ENCODE data around the gene C1S. TPM values are rescaled to one million over a fixed set of nuclear protein-coding genes. Genes with fewer than 3 reads are reported as not detected.
"Not testable (repeated sequence)": the region's sequence is repeated elsewhere in the genome, so short reads cannot be mapped to it uniquely, and the experiment has no call there.

C1S gene
- total RNA-seq, 2 experiments from 2014 or later, result 1.7 TPM

DNA sequence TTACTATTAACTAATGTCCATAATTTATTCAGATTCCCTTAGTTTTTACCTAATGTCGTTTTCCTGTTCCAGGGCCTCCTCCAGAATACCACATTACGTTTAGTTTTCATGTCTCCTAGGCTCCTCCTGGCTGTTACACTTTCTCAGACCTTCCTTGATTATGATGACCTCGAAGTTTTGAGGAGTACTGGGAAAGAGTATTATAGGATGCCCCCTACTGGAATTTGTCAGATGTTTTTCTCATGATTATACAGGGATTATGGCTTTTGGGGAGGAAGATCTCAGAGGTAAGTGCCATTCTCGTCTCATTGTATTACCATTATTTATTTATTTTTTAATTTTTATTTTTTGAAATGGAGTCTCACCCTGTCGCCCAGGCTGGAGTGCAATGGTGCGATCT lies 17.7 kb upstream of the C1S start:
- H3K4me3 Mint-ChIP-seq, result no peak overlapping the region
- ChIA-PET POLR2A (interaction anchor here (1.1 kb wide), 1 partner anchor 19 kb away, joined by 3 read pairs; no protein-coding TSS in a partner anchor), CTCF (interaction anchor here (1.1 to 1.8 kb wide), 5 partner anchors 9 to 98 kb away, joined by 3 to 7 read pairs (median 5); partner anchors contain the start of gene LPCAT3)
- TF ChIP-seq, protein P1, sequence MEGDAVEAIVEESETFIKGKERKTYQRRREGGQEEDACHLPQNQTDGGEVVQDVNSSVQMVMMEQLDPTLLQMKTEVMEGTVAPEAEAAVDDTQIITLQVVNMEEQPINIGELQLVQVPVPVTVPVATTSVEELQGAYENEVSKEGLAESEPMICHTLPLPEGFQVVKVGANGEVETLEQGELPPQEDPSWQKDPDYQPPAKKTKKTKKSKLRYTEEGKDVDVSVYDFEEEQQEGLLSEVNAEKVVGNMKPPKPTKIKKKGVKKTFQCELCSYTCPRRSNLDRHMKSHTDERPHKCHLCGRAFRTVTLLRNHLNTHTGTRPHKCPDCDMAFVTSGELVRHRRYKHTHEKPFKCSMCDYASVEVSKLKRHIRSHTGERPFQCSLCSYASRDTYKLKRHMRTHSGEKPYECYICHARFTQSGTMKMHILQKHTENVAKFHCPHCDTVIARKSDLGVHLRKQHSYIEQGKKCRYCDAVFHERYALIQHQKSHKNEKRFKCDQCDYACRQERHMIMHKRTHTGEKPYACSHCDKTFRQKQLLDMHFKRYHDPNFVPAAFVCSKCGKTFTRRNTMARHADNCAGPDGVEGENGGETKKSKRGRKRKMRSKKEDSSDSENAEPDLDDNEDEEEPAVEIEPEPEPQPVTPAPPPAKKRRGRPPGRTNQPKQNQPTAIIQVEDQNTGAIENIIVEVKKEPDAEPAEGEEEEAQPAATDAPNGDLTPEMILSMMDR (IDR thresholded peaks at IDR 0.05), result peak; percentile 48
- DNase-seq, result no peak
- no peaks in the 10 kb centered on the region for H3K27me3 Mint-ChIP-seq
- no peak for ATAC-seq
- no peak overlapping the region for H3K27ac Mint-ChIP-seq
- no peaks in the 10 kb centered on the region for H3K36me3 Mint-ChIP-seq (ENCODE audit: low read depth)
- H3K4me1 Mint-ChIP-seq (ENCODE audit: low read depth), result peaks cover 6% of the 10 kb centered on the region
- intact Hi-C loops (cut with micrococcal nuclease), result no loop called here
- H3K9me3 Mint-ChIP-seq, result no peaks in the 10 kb centered on the region

DNA sequence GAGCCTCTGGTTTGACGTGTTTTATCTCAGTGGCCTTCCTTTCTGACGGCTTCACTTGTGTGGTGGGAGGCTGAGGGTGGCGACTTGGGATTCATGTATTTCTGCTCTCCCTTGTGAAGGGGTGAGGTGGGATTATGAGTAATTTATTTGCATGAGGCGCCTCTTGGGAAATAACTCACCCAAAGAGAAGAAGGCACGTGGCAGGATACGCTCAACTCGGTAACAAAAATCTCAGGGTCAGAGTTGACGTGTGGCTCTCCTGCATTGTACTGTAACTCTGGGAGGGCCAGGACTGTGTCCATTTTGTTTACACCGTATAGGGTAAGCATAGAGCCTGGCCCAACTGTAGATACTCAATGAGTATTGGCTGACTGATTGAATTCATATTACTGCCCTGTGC lies 14.6 kb upstream of the C1S start:
- no peaks in the 10 kb centered on the region for H3K36me3 Mint-ChIP-seq (ENCODE audit: low read depth)
- no peaks in the 10 kb centered on the region for H3K27me3 Mint-ChIP-seq
- no peak for ATAC-seq
- TF ChIP-seq, protein P1 (IDR thresholded peaks at IDR 0.05), result no peak
- POLR2A ChIA-PET, result no interaction called here
- H3K9me3 Mint-ChIP-seq, result no peaks in the 10 kb centered on the region
- intact Hi-C loops (cut with micrococcal nuclease), result no loop called here
- no peak overlapping the region for H3K27ac Mint-ChIP-seq
- DNase-seq, result no peak
- no peak overlapping the region for H3K4me3 Mint-ChIP-seq
- CTCF ChIA-PET, result no interaction called here
- H3K4me1 Mint-ChIP-seq (ENCODE audit: low read depth), result peaks cover 6% of the 10 kb centered on the region

DNA sequence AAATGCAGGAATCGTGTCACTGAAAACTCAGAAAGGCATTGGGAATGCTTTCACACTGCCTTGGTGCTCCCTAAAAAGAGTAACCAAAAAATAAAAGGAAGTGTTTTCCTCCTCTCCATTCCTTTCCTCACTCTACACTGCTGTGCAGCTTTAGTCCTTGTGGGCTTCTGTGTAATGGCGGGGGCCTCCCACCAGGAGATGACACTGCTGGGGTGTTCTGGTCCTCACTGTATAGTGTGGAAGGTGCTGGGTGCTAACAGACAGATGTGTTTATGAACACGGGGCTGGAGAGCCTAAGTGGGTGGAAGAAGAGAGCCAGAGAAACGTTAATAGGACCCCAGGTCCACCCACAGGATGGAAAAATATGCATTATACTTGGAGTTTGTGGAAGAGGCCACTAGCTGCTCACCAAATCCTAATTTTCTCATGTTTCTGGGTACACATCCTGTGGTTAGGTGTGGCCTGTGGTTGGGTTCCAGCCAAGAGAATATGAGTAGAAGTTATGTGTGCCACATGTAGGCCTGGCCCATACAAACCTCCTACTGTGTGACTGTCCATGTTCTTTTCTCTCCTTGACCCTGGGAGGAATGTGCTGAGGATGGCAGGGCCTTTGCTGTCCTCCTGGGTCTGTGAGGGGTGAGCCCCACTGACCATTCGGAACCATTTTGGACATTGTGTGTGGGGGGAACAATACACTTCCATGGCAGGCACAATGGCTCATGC lies 14.0 kb upstream of the C1S start:
- DNase-seq, result no peak

DNA sequence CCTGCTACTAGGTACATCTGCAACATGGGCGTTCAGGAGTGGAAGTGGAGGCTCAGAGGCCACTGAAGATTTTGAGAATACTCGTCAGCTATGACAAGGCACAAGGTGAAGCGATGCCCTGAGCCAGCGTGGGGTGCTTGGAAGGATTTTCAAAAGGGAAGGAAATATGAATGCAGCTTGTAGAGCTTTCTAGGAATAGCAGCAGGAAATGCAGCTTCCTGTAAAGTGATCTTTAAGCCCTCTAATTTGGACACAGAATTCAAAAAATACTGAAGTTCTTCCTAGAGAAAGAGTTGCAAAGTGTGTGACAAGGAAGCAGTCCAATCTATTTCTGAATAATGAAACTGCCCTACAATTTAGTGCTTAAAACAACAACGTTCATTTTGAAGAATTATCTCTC lies 13.2 kb upstream of the C1S start:
- Mint-ChIP-seq H3K4me1 (ENCODE audit: low read depth) (peaks cover 6% of the 10 kb centered on the region), H3K9me3 (no peaks in the 10 kb centered on the region), H3K27ac (no peak overlapping the region), H3K4me3 (no peak overlapping the region), H3K27me3 (peaks cover 3% of the 10 kb centered on the region), H3K36me3 (ENCODE audit: low read depth) (no peaks in the 10 kb centered on the region)
- TF ChIP-seq, protein P1 (IDR thresholded peaks at IDR 0.05), result no peak
- intact Hi-C loops (cut with micrococcal nuclease), result no loop called here
- DNase-seq (no peak), ATAC-seq (no peak)
- POLR2A ChIA-PET, result no interaction called here
- CTCF ChIA-PET, result no interaction called here

More for the DNA sequence above, 14.0 kb upstream of the C1S start:
- CTCF ChIA-PET, result no interaction called here
- no peak for ATAC-seq
- TF ChIP-seq, protein P1 (IDR thresholded peaks at IDR 0.05), result no peak
- Mint-ChIP-seq H3K4me1 (ENCODE audit: low read depth) (peaks cover 6% of the 10 kb centered on the region), H3K4me3 (no peak overlapping the region), H3K9me3 (no peaks in the 10 kb centered on the region), H3K36me3 (ENCODE audit: low read depth) (no peaks in the 10 kb centered on the region), H3K27ac (no peak overlapping the region), H3K27me3 (peaks cover 3% of the 10 kb centered on the region)
- POLR2A ChIA-PET, result no interaction called here
- intact Hi-C loops (cut with micrococcal nuclease), result no loop called here

DNA sequence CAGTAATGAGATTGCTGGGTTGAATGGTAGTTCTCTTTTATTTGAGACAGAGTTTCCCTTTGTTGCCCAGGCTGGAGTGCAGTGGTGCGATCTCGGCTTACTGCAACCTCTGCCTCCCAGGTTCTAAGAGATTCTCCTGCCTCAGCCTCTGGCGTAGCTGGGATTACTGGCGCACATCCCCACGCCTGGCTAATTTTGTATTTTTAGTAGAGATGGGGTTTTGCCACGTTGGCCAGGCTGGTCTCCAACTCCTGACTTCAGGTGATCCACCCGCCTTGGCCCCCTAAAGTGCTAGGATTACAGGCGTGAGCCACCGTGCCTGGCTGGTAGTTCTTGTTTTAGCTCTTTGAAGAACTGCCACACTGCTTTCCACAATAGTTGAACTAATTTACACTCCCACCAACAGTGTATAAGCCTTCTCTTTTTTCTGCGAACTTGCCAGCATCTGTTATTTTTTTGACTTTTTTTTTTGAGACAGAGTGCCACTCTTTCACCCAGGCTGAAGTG lies 11.0 kb upstream of the C1S start:
- H3K27me3 Mint-ChIP-seq, result not testable (repeated sequence)

DNA sequence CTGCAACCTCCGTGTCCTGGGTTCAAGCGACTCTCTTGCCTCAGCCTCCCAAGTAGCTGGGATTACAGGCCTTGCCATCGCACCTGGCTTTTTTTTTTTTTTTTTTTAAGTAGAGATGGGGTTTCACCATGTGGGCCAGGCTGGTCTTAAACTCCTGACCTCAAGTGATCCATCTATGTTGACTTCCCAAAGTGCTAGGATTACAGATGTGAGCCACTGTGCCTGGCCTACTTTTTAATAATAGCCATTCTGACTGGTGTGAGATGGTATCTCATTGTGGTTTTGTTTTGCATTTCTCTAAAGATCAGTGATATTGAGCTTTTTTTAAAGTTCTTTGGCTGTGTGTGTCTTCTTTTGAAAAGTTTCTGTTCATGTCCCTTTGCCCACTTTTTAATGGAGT lies 10.5 kb upstream of the C1S start:
- H3K4me1 Mint-ChIP-seq (ENCODE audit: low read depth); H3K27ac Mint-ChIP-seq; H3K9me3 Mint-ChIP-seq; intact Hi-C loops (cut with micrococcal nuclease); H3K27me3 Mint-ChIP-seq; H3K36me3 Mint-ChIP-seq (ENCODE audit: low read depth); H3K4me3 Mint-ChIP-seq; POLR2A ChIA-PET; DNase-seq; ATAC-seq: not testable (repeated sequence)
- CTCF ChIA-PET, result interaction anchor here (1.2 to 3.9 kb wide), 3 partner anchors 9 to 62 kb away, joined by 3 to 15 read pairs (median 3); no protein-coding TSS in a partner anchor

More for the DNA sequence above, 11.0 kb upstream of the C1S start:
- H3K9me3 Mint-ChIP-seq; DNase-seq; H3K27ac Mint-ChIP-seq; ATAC-seq; H3K4me3 Mint-ChIP-seq; H3K4me1 Mint-ChIP-seq (ENCODE audit: low read depth); H3K36me3 Mint-ChIP-seq (ENCODE audit: low read depth); intact Hi-C loops (cut with micrococcal nuclease): not testable (repeated sequence)
- ChIA-PET CTCF (interaction anchor here (1.2 to 3.9 kb wide), 3 partner anchors 9 to 63 kb away, joined by 3 to 15 read pairs (median 3); no protein-coding TSS in a partner anchor), POLR2A (interaction anchor here (0.6 to 1.0 kb wide), 2 partner anchors 12 to 120 kb away, joined by 3 read pairs; partner anchors contain the start of gene C1S)
